Suppressor macrophage treated with lipopolysaccharide for 1 hour (primary cell): ENCODE measurements around the gene ZNF438.
"Not testable (repeated sequence)": the region's sequence is repeated elsewhere in the genome, so short reads cannot be mapped to it uniquely, and the experiment has no call there.

Experiments
- DNase-seq, 3 donors: peaks; one replicate each; pipeline ENCODE4 v3.0.0-alpha.2; 2020 to 2022

The ZNF438 gene

GRCh38 chr10:31042670-31043069 lies 11.0 kb upstream of the ZNF438 start:
- DNase-seq: no peak

GRCh38 chr10:31041011-31041410 lies 9.3 kb upstream of the ZNF438 start:
- no peak for DNase-seq

- DNase-seq: peak in 2 of 3 donors; percentile 44 to 46
These were observed 7.3 kb upstream of the ZNF438 start for GRCh38 chr10:31039006-31039405.

GRCh38 chr10:31037749-31038148 lies 6.1 kb upstream of the ZNF438 start:
- no peak for DNase-seq

GRCh38 chr10:31036209-31036608 lies 4.5 kb upstream of the ZNF438 start:
- no peak for DNase-seq

- no peak for DNase-seq
These were observed 3.7 kb upstream of the ZNF438 start for GRCh38 chr10:31035266-31035798.

GRCh38 chr10:31034098-31034909 lies 2.6 kb upstream of the ZNF438 start:
- peak in 2 of 3 donors; percentile 11 to 16 for DNase-seq

GRCh38 chr10:31033147-31033546 lies 1.5 kb upstream of the ZNF438 start:
- DNase-seq: no peak

GRCh38 chr10:31032258-31033132 lies 830 bp upstream of the ZNF438 start:
- DNase-seq: peak; percentile 96 to 99 (median 99)

GRCh38 chr10:31031205-31031557 lies 484 bp downstream of the ZNF438 start:
- DNase-seq: no peak

GRCh38 chr10:31030800-31031199 lies 865 bp downstream of the ZNF438 start:
- peak in 1 of 3 donors; percentile 4 for DNase-seq

- DNase-seq: no peak
These were observed 1.4 kb downstream of the ZNF438 start for GRCh38 chr10:31030260-31030659.

GRCh38 chr10:31028081-31028480 lies 3.6 kb downstream of the ZNF438 start:
- no peak for DNase-seq

- DNase-seq: not testable (repeated sequence)
These were observed 5.4 kb downstream of the ZNF438 start for GRCh38 chr10:31026279-31026678.

- no peak for DNase-seq
These were observed 6.5 kb downstream of the ZNF438 start for GRCh38 chr10:31025142-31025541.

- DNase-seq: no peak
These were observed 8.1 kb downstream of the ZNF438 start for GRCh38 chr10:31023558-31023957.

- DNase-seq: no peak
These were observed 11.5 kb downstream of the ZNF438 start for GRCh38 chr10:31020209-31020608.

GRCh38 chr10:31018962-31019361 lies 12.7 kb downstream of the ZNF438 start:
- DNase-seq: no peak

- no peak for DNase-seq
These were observed 13.3 kb downstream of the ZNF438 start for GRCh38 chr10:31018356-31018750.

GRCh38 chr10:31017534-31018355 lies 13.9 kb downstream of the ZNF438 start:
- DNase-seq: no peak

- DNase-seq: no peak
These were observed 17.3 kb downstream of the ZNF438 start for GRCh38 chr10:31014161-31014875.

GRCh38 chr10:31013331-31013730 lies 18.3 kb downstream of the ZNF438 start:
- DNase-seq: no peak
